ENCODE results near the gene AUTS2. TPM values are rescaled to one million over a fixed set of nuclear protein-coding genes. Genes with fewer than 3 reads are reported as not detected.

The AUTS2 gene
- total RNA-seq, 1 donor from 2014 or later, result 20.4 TPM

- no peak for ATAC-seq
Measured at GRCh38 chr7:70091362-70091761, 493.1 kb downstream of the AUTS2 start.

DNA sequence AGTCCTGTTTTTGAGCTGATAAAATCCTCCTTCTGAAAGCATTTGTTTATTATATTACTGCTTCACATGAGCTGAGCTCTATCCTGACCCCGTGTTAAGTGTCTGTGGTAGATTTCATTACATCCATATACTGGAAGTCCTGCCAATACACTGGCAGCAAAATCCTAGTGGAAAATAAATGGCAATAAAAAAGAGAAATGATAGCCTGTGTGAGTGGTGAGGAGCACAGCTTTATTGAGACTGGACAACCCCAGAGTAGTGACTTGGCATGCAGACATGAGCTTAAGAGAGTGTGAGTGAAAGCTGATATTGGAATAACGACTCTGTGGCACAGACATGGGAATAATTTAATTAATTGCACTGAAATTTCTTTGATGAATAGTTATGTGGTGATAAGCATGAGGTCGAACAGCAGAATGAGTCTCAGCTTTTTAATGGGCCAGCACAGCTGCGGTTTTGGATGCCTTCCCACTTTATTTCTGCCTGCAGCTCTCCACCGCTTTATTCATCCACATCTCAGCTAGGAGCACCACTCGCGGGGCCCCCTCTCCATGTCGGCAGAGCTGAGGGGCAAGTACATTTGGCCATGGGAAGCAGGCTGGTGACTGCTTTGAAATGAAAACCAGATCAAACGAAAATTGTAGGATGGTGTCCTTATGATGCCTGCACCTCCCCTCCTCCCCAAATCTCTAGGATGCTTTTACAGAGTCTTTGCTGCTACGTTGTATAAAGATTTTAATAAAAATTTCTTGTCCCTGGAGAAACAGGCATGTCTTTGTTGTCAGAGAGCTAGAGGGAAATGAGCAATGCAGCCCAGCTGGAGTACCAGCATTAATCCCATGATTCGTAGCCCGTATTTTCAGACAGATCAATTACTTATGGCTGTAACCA lies 494.3 kb downstream of the AUTS2 start:
- no peak for ATAC-seq

DNA sequence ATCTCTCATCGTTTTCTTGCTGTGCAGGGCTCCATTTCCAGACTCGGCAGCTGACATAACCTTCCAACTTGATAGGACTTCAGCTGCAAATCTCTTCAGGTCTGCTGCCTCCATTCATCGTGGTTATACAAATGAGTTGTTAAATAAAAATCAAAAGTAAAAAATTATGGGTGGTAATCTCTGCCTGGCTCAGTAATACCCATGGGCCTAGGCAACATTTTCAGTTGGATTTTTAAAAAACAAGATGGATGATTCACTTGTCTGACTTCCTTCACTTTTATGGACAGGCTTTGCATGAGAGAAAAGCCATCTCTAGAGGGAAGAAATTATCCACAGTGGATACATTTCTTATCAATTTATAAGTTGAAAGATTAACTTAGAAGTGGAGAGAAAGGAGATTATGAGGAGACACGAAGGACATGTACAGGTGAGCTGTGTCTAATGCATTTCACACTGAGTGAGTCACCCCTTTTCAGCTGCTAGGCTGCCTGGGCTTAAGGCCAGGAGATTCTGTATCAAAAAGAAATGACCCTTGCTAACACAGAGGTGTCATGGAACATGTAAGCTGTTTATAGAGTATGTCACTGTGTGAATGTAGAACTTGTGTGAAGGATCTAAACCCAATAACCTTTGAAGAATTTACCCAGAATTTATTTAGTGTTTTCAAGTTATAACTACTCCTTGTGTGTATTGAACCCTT lies 495.1 kb downstream of the AUTS2 start:
- peak; percentile 73 for ATAC-seq

GRCh38 chr7:70094831-70095230 lies 496.6 kb downstream of the AUTS2 start:
- no peak for ATAC-seq

DNA sequence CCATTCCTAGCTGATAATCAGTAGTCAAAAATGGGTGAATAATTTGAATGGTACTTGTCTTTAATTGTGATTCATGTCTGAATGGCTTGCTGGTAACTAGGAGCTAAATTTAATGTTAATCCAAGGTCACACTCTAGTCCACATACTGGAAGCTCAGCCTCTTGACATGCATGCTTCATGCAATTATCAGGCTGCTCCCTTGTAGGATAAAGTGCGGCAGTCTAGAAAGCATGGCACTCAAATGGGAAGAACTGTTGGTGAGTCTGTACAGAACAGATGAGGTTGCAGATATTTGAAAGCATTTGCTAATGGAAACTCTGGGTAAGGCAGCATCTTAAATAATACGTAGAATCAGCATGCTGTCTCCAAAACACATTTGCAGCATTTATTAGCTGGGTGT lies 499.4 kb downstream of the AUTS2 start:
- ATAC-seq, result no peak

GRCh38 chr7:70098133-70098561 lies 499.9 kb downstream of the AUTS2 start:
- ATAC-seq, result no peak

DNA sequence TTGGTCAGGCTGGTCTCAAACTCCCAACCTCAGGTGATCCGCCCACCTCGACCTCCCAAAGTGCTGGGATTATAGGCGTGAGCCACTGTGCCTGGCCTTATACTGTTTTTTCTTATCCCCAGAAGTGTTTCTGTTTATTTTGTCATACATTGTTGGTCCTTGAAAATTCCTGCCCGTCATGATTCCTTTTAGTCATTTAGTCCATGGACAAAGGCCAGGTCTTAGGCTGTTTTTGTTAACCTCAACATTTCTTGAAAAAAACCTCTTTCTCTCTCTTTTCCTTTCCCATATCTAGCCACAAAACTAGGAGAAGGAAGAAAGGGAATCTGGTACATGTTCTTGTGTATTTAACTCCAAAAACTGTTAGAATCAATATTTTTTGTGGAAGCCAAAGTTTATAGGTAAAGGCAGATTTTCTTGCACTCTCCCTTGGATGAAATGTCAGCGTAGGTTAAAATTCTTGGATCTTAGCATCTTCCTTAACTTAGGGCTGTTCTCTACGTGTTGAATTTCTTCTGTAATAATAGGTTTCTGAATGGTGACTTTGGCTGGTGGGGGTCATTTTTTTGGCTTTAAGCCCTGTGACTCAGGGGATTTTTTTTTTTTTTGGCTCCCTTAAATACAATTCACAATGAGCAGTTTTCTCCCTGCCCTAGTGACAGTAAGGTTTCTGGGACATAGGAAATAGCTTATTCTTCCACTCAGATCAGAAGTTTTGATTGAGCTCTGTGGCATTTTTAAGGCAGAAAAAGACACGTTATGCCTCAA lies 500.8 kb downstream of the AUTS2 start:
- no peak for ATAC-seq

- ATAC-seq, result no peak
Measured at GRCh38 chr7:70104243-70104642, 506.0 kb downstream of the AUTS2 start.

GRCh38 chr7:70113078-70113477 lies 514.8 kb downstream of the AUTS2 start:
- ATAC-seq, result no peak

GRCh38 chr7:70113536-70113935 lies 515.3 kb downstream of the AUTS2 start:
- ATAC-seq, result no peak

- no peak for ATAC-seq
Measured at GRCh38 chr7:70114806-70115205, 516.5 kb downstream of the AUTS2 start.

DNA sequence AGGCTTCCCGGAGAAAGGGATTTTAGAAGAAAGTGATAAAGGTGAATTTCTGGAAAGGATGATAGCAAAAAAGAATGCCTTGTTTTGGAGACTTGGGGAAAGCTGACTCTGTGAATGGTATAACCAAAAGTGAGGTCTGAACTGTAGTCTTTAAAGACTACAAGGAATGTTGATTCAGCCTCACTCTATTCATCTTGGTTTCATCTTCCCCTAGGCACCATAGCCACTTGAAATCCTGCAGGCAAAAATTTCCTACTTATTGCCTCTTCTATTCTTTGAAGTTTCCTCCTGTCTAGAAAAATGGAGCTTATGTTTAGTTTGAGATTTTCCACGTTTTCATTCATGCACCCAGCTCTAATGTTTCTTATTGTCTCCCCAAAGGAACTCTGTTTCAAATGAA lies 518.0 kb downstream of the AUTS2 start:
- no peak for ATAC-seq

- ATAC-seq, result no peak
Measured at GRCh38 chr7:70116867-70117266, 518.6 kb downstream of the AUTS2 start.

DNA sequence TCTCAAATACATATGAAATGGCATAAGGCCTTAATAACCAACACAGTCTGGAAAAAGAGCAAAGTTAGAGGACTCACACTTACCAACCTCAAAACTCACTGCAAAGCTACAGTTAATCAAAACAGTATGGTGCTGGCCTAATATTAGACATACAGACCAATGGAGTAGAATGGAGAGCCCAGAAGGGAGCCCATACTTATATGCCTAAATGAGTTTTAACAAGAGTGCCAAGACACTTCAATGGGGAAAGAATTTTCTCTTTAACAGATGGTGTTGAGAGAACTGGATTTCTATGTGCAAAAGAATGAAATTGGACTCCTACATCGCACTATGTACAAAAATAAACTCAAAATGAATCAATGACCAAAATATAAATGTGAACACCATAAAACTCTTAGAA lies 522.6 kb downstream of the AUTS2 start:
- no peak for ATAC-seq

GRCh38 chr7:70131817-70132216 lies 533.5 kb downstream of the AUTS2 start:
- ATAC-seq, result no peak

DNA sequence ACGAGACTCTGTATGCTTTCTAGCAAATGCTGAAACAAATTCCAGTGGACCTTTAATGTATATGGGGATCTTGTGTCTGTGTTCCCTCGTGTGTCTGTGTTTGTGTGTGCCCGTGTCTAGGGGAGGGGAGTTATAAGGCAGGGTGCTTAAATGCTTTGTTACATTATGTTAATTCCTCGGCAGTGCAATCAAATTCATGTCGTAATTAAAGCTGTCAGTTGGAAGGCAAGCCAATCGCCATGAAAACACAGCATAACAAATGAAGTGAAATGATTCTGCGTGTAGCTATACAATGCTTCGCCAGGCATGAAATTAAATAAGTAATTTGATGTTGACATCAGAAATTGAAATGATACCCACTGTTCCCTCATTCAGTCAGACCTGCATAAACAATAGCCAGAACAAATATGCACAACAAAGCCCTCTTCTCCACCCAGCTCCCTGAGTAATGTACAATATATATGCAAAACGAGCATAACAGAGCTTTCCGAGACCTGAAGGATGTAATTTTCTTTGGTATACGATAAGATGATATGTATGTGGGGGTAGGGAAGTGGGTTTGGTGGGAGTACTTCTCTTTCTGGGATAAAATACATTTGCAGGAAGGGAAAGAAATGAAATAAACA lies 534.1 kb downstream of the AUTS2 start:
- ATAC-seq, result no peak

DNA sequence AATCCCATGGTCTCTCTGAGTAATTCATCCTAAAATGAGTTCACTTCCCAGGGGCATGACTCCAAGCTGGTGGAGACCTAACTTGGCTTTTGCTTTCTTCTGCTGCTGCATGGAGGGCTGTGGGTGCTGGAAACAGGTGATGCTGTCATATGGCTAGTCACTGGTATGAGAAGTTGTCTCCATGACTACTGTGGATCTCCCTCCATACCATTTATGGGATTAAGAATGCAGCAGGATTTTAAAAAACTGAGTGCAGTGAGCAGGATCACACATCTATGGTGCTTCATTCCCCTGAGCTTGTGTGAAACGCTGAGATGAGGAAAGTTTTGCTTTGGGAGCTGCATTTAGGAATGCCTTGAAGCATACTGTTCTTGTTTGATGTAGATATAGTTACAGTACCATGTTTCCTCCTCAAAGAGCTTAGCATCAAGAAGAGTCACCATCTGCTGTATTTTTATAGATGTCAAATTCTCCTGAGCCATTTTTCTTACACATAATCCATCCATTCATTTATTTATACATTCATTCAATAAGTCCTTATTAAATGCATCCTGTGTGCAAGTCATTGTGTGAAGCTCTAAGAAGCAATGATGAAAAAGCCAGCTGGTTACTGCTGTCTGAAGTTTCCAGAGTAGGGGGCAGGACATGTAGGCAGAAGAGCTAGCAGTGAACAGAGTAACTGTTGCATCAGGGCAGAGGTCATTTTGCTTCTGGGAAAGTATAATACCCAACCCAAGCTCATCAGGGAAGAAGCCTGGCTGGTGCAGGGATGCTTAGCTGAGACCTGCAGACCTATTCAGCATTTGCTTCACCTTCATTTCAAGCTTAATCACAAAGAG lies 534.8 kb downstream of the AUTS2 start:
- ATAC-seq, result no peak

GRCh38 chr7:70134029-70134770 lies 535.9 kb downstream of the AUTS2 start:
- no peak for ATAC-seq

- no peak for ATAC-seq
Measured at GRCh38 chr7:70135656-70136055, 537.4 kb downstream of the AUTS2 start.

- no peak for ATAC-seq
Measured at GRCh38 chr7:70137126-70137525, 538.9 kb downstream of the AUTS2 start.

Data from esophagus mucosa (tissue), 1 donor.